Measurements from ENCODE around the gene TMEM60. TPM values are rescaled to one million over a fixed set of nuclear protein-coding genes. Genes with fewer than 3 reads are reported as not detected.

Gene TMEM60
- total and polyA plus RNA-seq, 2 of the 8 experiments (the other 6 are each of a cell fraction or from before 2014, with no cell fraction given), result 22.1 to 29.2 TPM

DNA sequence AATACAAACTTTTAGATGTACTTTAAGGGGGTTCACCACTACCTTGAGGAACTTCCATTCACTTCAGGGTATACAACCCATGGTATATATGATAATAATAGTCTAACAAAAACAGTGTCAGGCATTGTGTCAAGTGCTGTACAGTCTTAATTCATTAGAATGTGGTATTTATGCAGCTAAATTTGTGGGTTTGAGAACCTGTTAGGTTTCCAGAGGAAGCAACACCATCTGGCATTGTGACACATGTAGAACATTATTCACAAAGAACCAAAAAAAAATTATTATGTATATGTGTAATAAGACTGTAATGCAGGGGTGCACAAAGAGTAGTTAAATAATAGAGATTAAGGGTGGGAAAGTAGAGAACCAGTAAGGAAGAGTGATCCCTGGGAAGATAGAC is 26.3 kb downstream of the TMEM60 start:
- Histone ChIP-seq H3K18ac (ENCODE audit: extremely low read depth, low read length) (no peak overlapping the region), H3K9me3 (ENCODE audit: insufficient read depth in 2 of 2, low read depth in 1 of 2, low read length in 1 of 2) (no peaks in the 10 kb centered on the region), H3K4ac (replicated peaks; ENCODE audit: insufficient read length, low read depth, low read length) (no peak overlapping the region), H3K4me1 (replicated peaks in 1 of 4; ENCODE audit: control insufficient read depth in 3 of 4, insufficient read depth in 4 of 4, low read length in 3 of 4) (no peaks in the 10 kb centered on the region), H2BK20ac (ENCODE audit: low read length) (no peak overlapping the region), H3K23ac (ENCODE audit: insufficient read length) (no peak overlapping the region), H3K9ac (replicated peaks in 1 of 4; ENCODE audit: extremely low read depth in 1 of 4, low read depth in 3 of 4, low read length in 3 of 4) (no peak overlapping the region), H4K5ac (ENCODE audit: insufficient read length, low read depth, low read length) (no peak overlapping the region), H4K20me1 (replicated peaks in 1 of 2; ENCODE audit: control insufficient read depth in 1 of 2, insufficient read depth in 2 of 2, low read length in 2 of 2) (peaks cover 0 to 2% of the 10 kb centered on the region in 2 experiments), H3K4me2 (ENCODE audit: insufficient read depth in 1 of 2, low read depth in 2 of 2, low read length in 2 of 2) (no peak overlapping the region), H2BK5ac (ENCODE audit: low read depth, low read length) (no peak overlapping the region), H2BK12ac (ENCODE audit: low read depth, low read length) (no peak overlapping the region), H2BK15ac (ENCODE audit: low read length) (no peak overlapping the region), H2AK5ac (ENCODE audit: low read depth, low read length) (no peak overlapping the region), H3K14ac (ENCODE audit: insufficient read length) (no peak overlapping the region), H3K23me2 (ENCODE audit: low read depth, low read length) (no peaks in the 10 kb centered on the region), H3K79me2 (ENCODE audit: control insufficient read depth in 1 of 2, insufficient read depth in 2 of 2, low read length in 2 of 2) (no peaks in the 10 kb centered on the region), H3K4me3 (ENCODE audit: extremely low read depth in 1 of 4, insufficient read depth in 2 of 4, low read depth in 3 of 4, low read length in 4 of 4) (no peak overlapping the region), H3K56ac (replicated peaks; ENCODE audit: insufficient read length, low read depth, low read length) (no peak overlapping the region), H3K79me1 (ENCODE audit: low read depth, low read length) (no peaks in the 10 kb centered on the region), H2BK120ac (replicated peaks; ENCODE audit: low read depth, low read length) (no peak overlapping the region), H2AFZ (ENCODE audit: low read length) (no peak overlapping the region), H3K27ac (ENCODE audit: low read depth, low read length) (no peak overlapping the region), H3K36me3 (ENCODE audit: control insufficient read depth in 2 of 4, insufficient read depth in 4 of 4, low read length in 3 of 4) (peaks cover 0 to 13% (median 2%) of the 10 kb centered on the region in 4 experiments; a peak in 3 of 8 replicates), H4K8ac (ENCODE audit: extremely low read depth, insufficient read depth, low read length) (no peak overlapping the region), H4K91ac (replicated peaks; ENCODE audit: insufficient read length, low read length) (no peak overlapping the region), H3K27me3 (replicated peaks in 1 of 4; ENCODE audit: control insufficient read depth in 3 of 4, extremely low read depth in 1 of 4, insufficient read depth in 3 of 4, low read length in 3 of 4) (no peaks in the 10 kb centered on the region)
- DNase-seq (ENCODE audit: low read depth in 1 of 2, low spot score in 2 of 2) (no peak), FAIRE-seq (no peak)
- ChIA-PET POLR2A (ENCODE audit: partially characterized antibody) (no interaction called here), CTCF (ENCODE audit: partially characterized antibody) (no interaction called here)
- TF ChIP-seq BCL11A (IDR thresholded peaks at IDR 0.05; ENCODE audit: low read depth in 2 of 2, low read length in 2 of 2), result no peak
- no peak for TF ChIP-seq EGR1 (IDR thresholded peaks at IDR 0.05; ENCODE audit: borderline replicate concordance, low read depth, low read length)
- no peak for TF ChIP-seq YY1 (IDR thresholded peaks at IDR 0.05; ENCODE audit: low read depth, low read length)
- no peak for TF ChIP-seq CREB1 (IDR thresholded peaks at IDR 0.05)
- TF ChIP-seq, protein P1, sequence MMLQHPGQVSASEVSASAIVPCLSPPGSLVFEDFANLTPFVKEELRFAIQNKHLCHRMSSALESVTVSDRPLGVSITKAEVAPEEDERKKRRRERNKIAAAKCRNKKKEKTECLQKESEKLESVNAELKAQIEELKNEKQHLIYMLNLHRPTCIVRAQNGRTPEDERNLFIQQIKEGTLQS (IDR thresholded peaks at IDR 0.05; ENCODE audit: insufficient read depth, low read depth, low read length), result no peak
- no peak for TF ChIP-seq CEBPB (IDR thresholded peaks at IDR 0.05; ENCODE audit: low read depth, low read length)
- TF ChIP-seq RBBP5 (IDR thresholded peaks at IDR 0.05; ENCODE audit: borderline replicate concordance, low read depth, low read length), result no peak
- no peak for TF ChIP-seq CTBP2 (IDR thresholded peaks at IDR 0.05; ENCODE audit: borderline replicate concordance, insufficient read depth, insufficient read length, low read length)
- no peak for TF ChIP-seq JUND (IDR thresholded peaks at IDR 0.05; ENCODE audit: low read length)
- TF ChIP-seq, protein P2, sequence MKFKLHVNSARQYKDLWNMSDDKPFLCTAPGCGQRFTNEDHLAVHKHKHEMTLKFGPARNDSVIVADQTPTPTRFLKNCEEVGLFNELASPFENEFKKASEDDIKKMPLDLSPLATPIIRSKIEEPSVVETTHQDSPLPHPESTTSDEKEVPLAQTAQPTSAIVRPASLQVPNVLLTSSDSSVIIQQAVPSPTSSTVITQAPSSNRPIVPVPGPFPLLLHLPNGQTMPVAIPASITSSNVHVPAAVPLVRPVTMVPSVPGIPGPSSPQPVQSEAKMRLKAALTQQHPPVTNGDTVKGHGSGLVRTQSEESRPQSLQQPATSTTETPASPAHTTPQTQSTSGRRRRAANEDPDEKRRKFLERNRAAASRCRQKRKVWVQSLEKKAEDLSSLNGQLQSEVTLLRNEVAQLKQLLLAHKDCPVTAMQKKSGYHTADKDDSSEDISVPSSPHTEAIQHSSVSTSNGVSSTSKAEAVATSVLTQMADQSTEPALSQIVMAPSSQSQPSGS (IDR thresholded peaks at IDR 0.05; ENCODE audit: low read length), result no peak
- no peak for TF ChIP-seq SIX5 (IDR thresholded peaks at IDR 0.05; ENCODE audit: low read depth, low read length)
- TF ChIP-seq SP1 (IDR thresholded peaks at IDR 0.05; ENCODE audit: low read depth, low read length), result no peak
- no peak for TF ChIP-seq POLR2AphosphoS5 (IDR thresholded peaks at IDR 0.05; ENCODE audit: low read depth, low read length)
- TF ChIP-seq RXRA (IDR thresholded peaks at IDR 0.05; ENCODE audit: insufficient read depth, low read depth, low read length), result no peak
- TF ChIP-seq SUZ12 (IDR thresholded peaks at IDR 0.05; ENCODE audit: low read length), result no peak
